GM12878 (cell line): Measurements from ENCODE around the gene SMOC2. TPM values are rescaled to one million over a fixed set of nuclear protein-coding genes. Genes with fewer than 3 reads are reported as not detected.

Experiments used
- CUX1 ChIP-seq: IDR thresholded peaks from 2 replicates; pipeline ENCODE4 v1.6.1; 2012; ENCODE audit warnings: improper control_type of control experiment, low read depth, low read length; ENCODE audit not compliant: insufficient replicate concordance
- E2F8 ChIP-seq: fragments of 450-650 bp; IDR thresholded peaks from 2 replicates; pipeline ENCODE4 v1.6.1; 2018; ENCODE audit warnings: mild to moderate bottlenecking, low read depth, moderate library complexity; ENCODE audit not compliant: partially characterized antibody
- HDGF ChIP-seq: fragments of 450-650 bp; IDR thresholded peaks from 2 replicates; pipeline ENCODE4 v1.6.1; 2016; ENCODE audit warnings: antibody characterized with exemption
- IRF3 ChIP-seq: fragments of 450-650 bp; IDR thresholded peaks from 2 replicates; pipeline ENCODE4 v1.6.1; 2014; ENCODE audit warnings: mild to moderate bottlenecking
- polyA plus RNA-seq, 11 experiments: library from polyadenylated mRNA; depleted of rRNA in 4 of 11; unstranded in 6 of 11; stranded (reverse) in 5 of 11; fragments of >200 nt; fragmentation: Nextera tagmentation in 4 of 11; fragmentation: Illumina TruSeq in 1 of 11; extraction: Ambion mirVana in 4 of 11; extraction: Trizol in 1 of 11; gene quantifications; 1 replicate in 1 of 11; 2 replicates in 10 of 11; pipeline versions ENCODE4 v1.2.1 to v1.2.3, GENCODE V29; 2011 to 2016; ENCODE audit warnings: inconsistent platforms in 2 of 11, missing spikeins in 2 of 11, low read depth in 1 of 11
- total RNA-seq, 4 experiments: library from RNA; depleted of rRNA in 3 of 4; stranded (reverse); fragments of >200 nt in 3 of 4; fragmentation: Illumina TruSeq in 1 of 4; extraction: Trizol in 1 of 4; gene quantifications; 2 replicates each; pipeline versions ENCODE4 v1.2.1 to v1.2.3, GENCODE V29; 2013 to 2021

Gene SMOC2
- total and polyA plus RNA-seq, 10 of the 15 experiments (the other 5 are each of a cell fraction or from before 2014, with no cell fraction given), result 0.10 to 0.12 TPM; not detected in 8

GRCh38 chr6:168703990-168704389 lies 263.0 kb downstream of the SMOC2 start (continued):
- TF ChIP-seq CUX1 (no peak), HDGF (no peak), E2F8 (no peak), IRF3 (no peak)
